A549 (cell line): Measurements from ENCODE around the gene RPLP1.

Experiments
- CTCF ChIP-seq: fragments of >200 bp; sonication (Bioruptor Twin); formaldehyde crosslinking; IDR thresholded peaks from 3 replicates; pipeline ENCODE4 v1.5.1; 2016
- MAZ ChIP-seq: fragments of 150-350 bp; IDR thresholded peaks from 2 replicates; pipeline ENCODE4 v1.6.1; 2014; ENCODE audit warnings: antibody characterized with exemption, low read depth, low read length, borderline replicate concordance
- REST ChIP-seq: fragments of 200-600 bp; sonication (generic); IDR thresholded peaks from 2 replicates; pipeline ENCODE4 v1.6.1; 2016; ENCODE audit warnings: antibody characterized with exemption, mild to moderate bottlenecking, moderate library complexity

- TF ChIP-seq MAZ (no peak), REST (no peak), CTCF (no peak)
Observed at GRCh38 chr15:69407719-69408400, 44.8 kb upstream of the RPLP1 start.
